Measurements from ENCODE around the gene VWA7.

DNA sequence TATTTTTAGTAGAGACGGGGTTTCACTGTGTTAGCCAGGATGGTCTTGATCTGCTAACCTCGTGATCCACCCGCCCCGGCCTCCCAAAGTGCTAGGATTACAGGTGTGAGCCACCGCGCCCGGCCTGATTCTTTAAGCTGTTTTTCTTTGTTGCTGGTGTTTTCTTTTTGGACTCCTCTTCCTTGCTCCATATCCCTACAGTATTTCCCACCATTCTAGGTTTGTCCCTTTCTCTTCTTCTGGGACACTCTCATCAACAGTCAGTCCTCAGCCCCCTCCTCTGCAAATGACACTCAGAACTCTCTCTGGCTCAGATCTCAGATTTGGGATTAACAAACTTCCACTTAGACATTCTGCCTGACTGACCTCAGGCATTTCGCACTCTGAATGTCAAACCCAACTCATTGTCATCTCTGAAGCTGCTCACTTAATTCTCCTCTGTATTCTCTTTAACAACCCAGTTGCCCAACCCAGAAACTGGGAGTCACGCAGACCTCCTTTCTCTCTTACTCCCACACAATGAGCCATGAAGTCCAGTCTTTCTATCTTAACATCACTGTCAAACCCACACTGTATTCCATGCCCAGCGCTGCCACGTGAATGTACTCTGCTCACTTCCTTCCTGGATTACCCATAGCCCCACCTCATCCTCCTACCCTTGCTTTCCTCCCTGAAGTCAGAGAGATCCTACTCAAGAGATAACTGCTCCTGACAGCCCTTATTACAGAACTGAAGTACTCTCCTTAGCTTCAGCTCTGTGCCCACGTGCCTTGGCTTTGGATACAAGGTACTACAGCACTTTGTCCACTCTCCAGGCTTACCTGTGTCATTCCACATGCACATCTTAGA is 51.4 kb downstream of the VWA7 start:
- TF ChIP-seq CTCF (IDR thresholded peaks at IDR 0.05; ENCODE audit: low read length): no peak
- TF ChIP-seq EZH2 (IDR thresholded peaks at IDR 0.05; ENCODE audit: borderline replicate concordance, low read length): no peak

All from OCI-LY1 (cell line).